ENCODE data around the gene LAYN.

LAYN gene

DNA sequence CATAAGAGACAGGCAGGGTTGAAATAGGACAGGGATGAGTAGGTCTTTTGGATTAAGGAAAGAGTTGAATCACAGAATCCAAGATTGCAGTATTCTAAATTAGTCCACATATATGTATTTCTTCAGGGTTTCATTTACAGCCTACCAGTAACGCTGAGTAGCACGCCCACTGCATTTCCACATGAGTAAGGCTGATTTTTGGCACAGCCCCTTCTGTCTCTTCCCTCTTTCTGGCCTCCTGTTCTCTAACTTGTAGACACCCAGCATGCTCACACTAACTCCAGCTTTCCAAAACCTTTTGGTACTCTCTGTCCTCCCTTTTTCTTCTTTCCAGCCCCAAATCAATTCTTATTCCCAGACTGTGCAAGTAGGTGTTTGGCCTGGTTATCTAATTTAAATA is 58.0 kb downstream of the LAYN start:
- no peak for DNase-seq

DNA sequence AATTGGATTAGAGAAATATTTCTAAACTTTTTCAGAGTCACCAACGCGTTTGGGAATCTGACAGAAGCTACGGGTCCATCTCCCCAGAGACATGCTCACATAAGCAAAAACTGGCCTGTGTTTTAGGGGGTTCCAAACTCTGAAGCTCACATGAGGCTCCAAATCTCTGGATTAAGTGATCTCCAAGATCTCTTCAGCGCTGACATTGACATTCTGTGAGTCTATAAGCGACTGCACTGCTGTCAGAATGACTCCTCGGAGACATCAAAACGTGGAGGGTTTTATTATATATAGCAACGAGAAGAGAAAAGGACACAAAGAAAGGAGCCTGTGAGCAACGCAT is 61.1 kb downstream of the LAYN start:
- DNase-seq, result no peak

DNA sequence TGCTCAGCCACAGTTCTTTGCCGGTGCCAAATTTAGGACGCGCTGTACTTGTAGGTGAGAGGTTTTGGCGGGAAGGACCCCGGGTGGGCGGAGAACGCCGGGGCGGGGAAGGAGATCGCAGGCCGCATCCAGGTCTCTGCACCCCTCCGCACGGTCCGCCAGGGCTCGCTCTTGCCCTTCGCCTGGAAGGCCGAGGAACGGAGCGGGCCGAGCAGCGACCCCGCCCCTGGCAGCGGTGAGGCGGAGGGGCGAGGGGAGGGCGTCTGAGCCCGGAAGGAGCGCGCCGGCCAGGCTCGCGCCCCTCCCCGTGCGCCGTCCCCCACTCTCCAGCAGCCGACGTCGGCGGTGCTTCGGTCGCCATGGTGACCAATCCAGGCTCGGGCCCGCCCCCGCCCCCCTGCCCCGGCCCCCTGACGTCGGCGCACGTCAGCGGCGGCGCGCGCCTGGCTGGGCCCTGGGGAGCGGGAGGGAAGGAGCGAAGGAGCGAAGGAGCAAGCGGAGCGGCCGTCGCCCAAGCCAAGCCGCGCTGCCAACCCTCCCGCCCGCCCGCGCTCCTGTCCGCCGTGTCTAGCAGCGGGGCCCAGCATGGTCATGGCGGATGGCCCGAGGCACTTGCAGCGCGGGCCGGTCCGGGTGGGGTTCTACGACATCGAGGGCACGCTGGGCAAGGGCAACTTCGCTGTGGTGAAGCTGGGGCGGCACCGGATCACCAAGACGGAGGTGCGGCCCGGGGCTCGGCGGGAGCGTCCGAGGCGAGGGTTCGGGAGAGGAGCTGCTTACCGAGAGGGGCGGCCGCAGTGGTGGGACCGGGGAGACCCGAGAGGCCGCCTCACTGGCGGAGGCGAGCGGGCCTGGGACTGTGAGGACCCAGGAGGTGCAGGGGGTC is 61.7 kb downstream of the LAYN start, which contains the start of gene SIK2:
SIK2 (plus strand) TSS at position 471 of the 886 bp plus-strand sequence; CDS start at position 586, 115 bp downstream.
- peak; percentile 93 for DNase-seq

DNA sequence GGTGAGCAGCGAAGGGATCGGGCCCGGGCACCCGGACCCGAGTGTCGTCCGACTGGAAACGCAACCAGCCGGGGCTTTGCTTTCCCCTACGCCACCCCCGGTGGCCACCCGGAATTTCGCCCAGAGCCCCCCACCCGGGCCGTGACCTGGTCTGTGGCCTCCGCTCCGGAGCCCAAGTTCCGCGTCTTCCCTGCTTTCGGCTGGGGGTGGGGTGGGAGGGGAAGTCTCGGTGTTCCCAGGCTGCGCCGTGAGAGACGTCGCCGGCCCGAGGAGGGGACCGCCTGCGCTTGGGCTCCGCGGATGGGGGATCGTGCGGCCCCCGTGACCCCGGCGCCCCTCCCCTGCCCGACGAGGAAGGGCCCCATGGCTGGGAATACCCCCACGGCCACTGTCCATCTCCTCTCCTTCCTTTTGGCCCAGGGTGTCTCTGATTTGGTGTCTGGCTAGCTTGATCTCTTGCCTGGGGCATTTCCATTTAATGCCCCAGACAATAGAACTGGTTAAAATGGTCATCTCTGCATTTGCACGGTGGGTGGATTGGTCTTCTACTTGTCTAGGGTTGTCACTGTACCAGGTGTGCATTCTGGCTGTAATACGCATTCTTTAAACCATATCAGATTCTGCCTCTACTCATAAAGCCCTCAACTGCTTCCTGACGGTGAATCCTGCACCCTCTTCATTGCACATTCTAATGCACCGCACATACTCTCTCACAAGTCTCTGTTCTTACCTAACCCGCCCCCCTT is 62.5 kb downstream of the LAYN start:
- no peak for DNase-seq

DNA sequence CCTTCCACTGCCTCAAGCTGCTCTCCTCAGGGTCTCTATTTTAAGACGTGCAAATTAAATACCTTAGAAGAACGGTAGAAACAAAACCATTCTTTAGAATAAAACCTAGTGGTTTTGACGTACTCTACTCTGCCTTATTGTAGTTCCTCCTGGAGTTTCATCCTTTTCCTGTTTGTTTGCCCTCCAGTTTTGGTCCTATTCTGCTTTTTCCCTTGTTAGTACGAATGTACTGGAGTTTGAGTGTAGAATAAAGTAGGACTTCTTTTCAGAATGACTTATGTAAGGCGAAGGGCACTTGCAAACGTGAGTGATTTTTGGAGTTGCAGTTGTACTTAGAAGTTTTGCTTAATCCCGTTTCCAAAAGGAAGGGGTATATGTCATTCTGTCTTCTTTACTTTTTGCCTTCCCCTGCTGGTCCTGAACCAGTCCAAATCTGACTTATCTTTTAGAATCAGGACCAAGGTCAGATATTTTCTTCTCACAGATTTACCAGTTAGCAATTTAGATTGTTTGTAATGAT is 63.2 kb downstream of the LAYN start:
- no peak for DNase-seq

DNA sequence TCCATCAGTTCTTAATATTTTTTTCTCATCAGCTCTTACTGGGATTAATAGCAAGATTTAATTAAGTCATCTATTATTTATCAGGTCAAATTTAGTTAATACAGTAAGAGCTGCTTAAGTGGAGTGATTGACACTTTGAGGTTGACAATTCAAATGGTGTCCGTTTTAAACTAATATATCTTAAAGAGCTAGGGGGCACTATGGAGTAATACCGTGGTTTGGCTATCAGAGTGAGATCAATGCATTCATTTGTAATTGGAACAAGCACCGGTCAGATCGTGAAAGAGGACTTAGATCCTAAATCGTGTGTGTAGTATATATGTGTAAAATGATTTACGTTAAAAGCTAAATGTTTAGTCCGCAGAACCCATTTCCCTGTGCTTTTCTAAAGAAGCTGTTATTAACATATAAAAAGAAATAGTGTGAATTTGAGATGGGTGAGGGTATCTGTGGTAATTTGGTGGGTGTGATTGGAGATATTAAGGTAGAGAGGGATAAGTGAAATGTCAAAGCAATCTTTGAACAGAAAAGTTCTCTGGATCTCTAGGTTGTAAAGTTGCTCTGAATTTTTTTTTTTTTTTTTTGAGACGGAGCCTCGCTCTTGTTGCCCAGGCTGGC is 64.0 kb downstream of the LAYN start:
- no peak for DNase-seq

DNA sequence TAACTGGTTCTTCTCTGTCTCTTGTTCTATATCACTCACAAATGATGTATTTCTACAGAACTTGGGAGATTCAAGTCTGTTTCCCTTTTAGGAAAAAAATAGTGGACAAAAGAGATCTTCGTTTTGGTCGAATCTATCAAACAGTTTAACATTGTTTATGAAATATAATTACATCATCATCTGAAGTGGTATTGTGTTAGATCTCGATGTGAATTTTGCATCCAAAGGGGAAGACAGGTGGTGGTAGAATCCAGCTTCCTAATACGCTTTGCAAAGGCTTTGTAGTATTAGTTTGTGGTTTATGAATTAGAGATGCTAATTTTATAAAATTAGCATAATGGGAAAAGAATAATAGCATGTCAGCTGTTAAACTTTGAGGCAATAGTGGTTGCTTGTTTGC is 65.2 kb downstream of the LAYN start:
- DNase-seq, result no peak

DNA sequence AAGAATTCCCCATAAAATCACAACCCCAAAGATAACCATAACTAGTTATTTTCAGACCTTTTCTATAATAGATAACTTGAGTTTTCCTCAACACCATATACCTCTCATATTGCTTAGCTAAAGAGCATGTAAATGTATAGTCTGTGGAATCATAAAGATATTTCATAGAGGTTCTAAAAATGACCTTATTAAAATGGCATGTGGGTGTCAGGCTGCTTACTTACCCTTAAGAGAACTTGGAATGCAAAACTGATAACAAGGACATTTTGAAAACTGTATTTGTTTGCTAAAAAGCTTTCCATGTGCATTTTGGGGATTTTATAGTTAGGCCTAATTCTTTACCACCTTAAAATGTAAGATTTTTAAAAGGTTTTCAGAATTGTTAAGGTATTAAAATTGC is 66.5 kb downstream of the LAYN start:
- DNase-seq, result no peak

DNA sequence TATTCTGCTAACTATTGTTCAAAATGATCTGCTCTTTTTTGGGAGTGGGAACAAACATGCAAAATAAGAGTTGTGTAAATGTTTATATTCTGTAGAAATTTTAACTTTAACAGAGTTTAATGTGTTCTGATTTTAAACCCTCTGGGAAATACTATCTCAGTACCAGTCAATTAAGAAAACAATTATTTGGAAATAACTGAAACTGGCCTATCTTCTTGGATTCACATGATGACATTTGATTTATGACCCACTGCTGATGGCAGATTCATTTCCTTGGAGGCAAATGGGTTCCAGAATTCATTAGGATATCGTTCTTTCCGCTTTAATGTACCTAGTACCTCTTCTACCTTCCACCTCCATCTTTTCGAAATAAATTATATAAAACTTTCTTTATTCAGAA is 67.2 kb downstream of the LAYN start:
- DNase-seq, result no peak
